Memory B cell (primary cell): ENCODE results near the gene MYCBP2.

Source experiments
- ATAC-seq: fragments of 150-1000 bp; cut with Tn5 transposase; 2 replicates; pipeline ENCODE4 v1.10.0; 2021; ENCODE audit warnings: low read depth, mild to moderate bottlenecking, moderate library complexity
- DNase-seq, 2 donors: peaks; one replicate each; pipeline ENCODE4 v3.0.0; 2022; ENCODE audit warnings: low spot score in 2 of 2
- H3K27ac Mint-ChIP-seq: one replicate; pipeline ENCODE4 v1.8.0; 2022; ENCODE audit warnings: mild to moderate bottlenecking, moderate library complexity, mixed read lengths
- H3K27me3 Mint-ChIP-seq: one replicate; pipeline ENCODE4 v1.8.0; 2022; ENCODE audit warnings: mixed read lengths
- H3K36me3 Mint-ChIP-seq: one replicate; pipeline ENCODE4 v1.8.0; 2022; ENCODE audit warnings: mild to moderate bottlenecking, mixed read lengths
- H3K4me1 Mint-ChIP-seq: one replicate; pipeline ENCODE4 v1.8.0; 2022; ENCODE audit warnings: mixed read lengths
- H3K4me3 Mint-ChIP-seq: one replicate; pipeline ENCODE4 v1.8.0; 2022; ENCODE audit warnings: mild to moderate bottlenecking, moderate library complexity, mixed read lengths
- H3K9me3 Mint-ChIP-seq: one replicate; pipeline ENCODE4 v1.8.0; 2022; ENCODE audit warnings: mixed read lengths

MYCBP2 gene

GRCh38 chr13:77190349-77190958 lies 136.4 kb downstream of the MYCBP2 start:
- DNase-seq (no peak), ATAC-seq (no peak)
- H3K27me3 Mint-ChIP-seq = no peaks in the 10 kb centered on the region
- H3K36me3 Mint-ChIP-seq = peaks cover 30% of the 10 kb centered on the region
- peaks cover 4% of the 10 kb centered on the region for H3K4me1 Mint-ChIP-seq
- H3K27ac Mint-ChIP-seq = peak overlapping the region; percentile 17
- no peak overlapping the region for H3K4me3 Mint-ChIP-seq
- H3K9me3 Mint-ChIP-seq = no peaks in the 10 kb centered on the region

GRCh38 chr13:77185721-77186120 lies 141.2 kb downstream of the MYCBP2 start:
- peak overlapping the region; percentile 75 for H3K27ac Mint-ChIP-seq
- H3K36me3 Mint-ChIP-seq = peaks cover 24% of the 10 kb centered on the region
- H3K4me1 Mint-ChIP-seq = peaks cover 10% of the 10 kb centered on the region
- DNase-seq (no peak), ATAC-seq (no peak)
- H3K9me3 Mint-ChIP-seq = no peaks in the 10 kb centered on the region
- H3K27me3 Mint-ChIP-seq = no peaks in the 10 kb centered on the region
- H3K4me3 Mint-ChIP-seq = no peak overlapping the region

GRCh38 chr13:77184455-77184854 lies 142.4 kb downstream of the MYCBP2 start:
- Mint-ChIP-seq H3K27ac (peak overlapping the region; percentile 77), H3K36me3 (peaks cover 26% of the 10 kb centered on the region), H3K9me3 (no peaks in the 10 kb centered on the region), H3K4me3 (no peak overlapping the region), H3K27me3 (no peaks in the 10 kb centered on the region), H3K4me1 (peaks cover 10% of the 10 kb centered on the region)
- peak; percentile 16 to 51 for DNase-seq
- peak; percentile 98 for ATAC-seq

GRCh38 chr13:77180011-77180410 lies 146.9 kb downstream of the MYCBP2 start:
- Mint-ChIP-seq H3K27me3 (no peaks in the 10 kb centered on the region), H3K36me3 (peaks cover 21% of the 10 kb centered on the region), H3K4me3 (no peak overlapping the region), H3K9me3 (no peaks in the 10 kb centered on the region), H3K27ac (peak overlapping the region; percentile 22), H3K4me1 (peaks cover 6% of the 10 kb centered on the region)
- DNase-seq = no peak
- no peak for ATAC-seq

GRCh38 chr13:77177646-77178045 lies 149.2 kb downstream of the MYCBP2 start:
- Mint-ChIP-seq H3K27me3 (no peaks in the 10 kb centered on the region), H3K27ac (no peak overlapping the region), H3K4me3 (no peak overlapping the region), H3K4me1 (no peaks in the 10 kb centered on the region), H3K9me3 (no peaks in the 10 kb centered on the region), H3K36me3 (peaks cover 20% of the 10 kb centered on the region)
- DNase-seq (no peak), ATAC-seq (no peak)

- ATAC-seq (no peak), DNase-seq (no peak)
- Mint-ChIP-seq H3K9me3 (no peaks in the 10 kb centered on the region), H3K4me3 (no peak overlapping the region), H3K27ac (no peak overlapping the region), H3K36me3 (peaks cover 21% of the 10 kb centered on the region), H3K4me1 (no peaks in the 10 kb centered on the region), H3K27me3 (no peaks in the 10 kb centered on the region)
Observed at GRCh38 chr13:77176350-77176749, 150.5 kb downstream of the MYCBP2 start.

GRCh38 chr13:77172650-77173049 lies 154.2 kb downstream of the MYCBP2 start:
- Mint-ChIP-seq H3K36me3 (peaks cover 27% of the 10 kb centered on the region), H3K4me1 (no peaks in the 10 kb centered on the region), H3K27me3 (no peaks in the 10 kb centered on the region), H3K27ac (peak overlapping the region; percentile 51), H3K4me3 (no peak overlapping the region), H3K9me3 (no peaks in the 10 kb centered on the region)
- ATAC-seq (no peak), DNase-seq (no peak)

GRCh38 chr13:77171451-77171850 lies 155.4 kb downstream of the MYCBP2 start:
- no peaks in the 10 kb centered on the region for H3K9me3 Mint-ChIP-seq
- DNase-seq (no peak), ATAC-seq (no peak)
- H3K36me3 Mint-ChIP-seq = peaks cover 28% of the 10 kb centered on the region
- no peaks in the 10 kb centered on the region for H3K27me3 Mint-ChIP-seq
- no peaks in the 10 kb centered on the region for H3K4me1 Mint-ChIP-seq
- no peak overlapping the region for H3K4me3 Mint-ChIP-seq
- no peak overlapping the region for H3K27ac Mint-ChIP-seq

- no peak overlapping the region for H3K27ac Mint-ChIP-seq
- DNase-seq (no peak), ATAC-seq (no peak)
- no peaks in the 10 kb centered on the region for H3K4me1 Mint-ChIP-seq
- H3K27me3 Mint-ChIP-seq = no peaks in the 10 kb centered on the region
- no peak overlapping the region for H3K4me3 Mint-ChIP-seq
- no peaks in the 10 kb centered on the region for H3K9me3 Mint-ChIP-seq
- H3K36me3 Mint-ChIP-seq = peaks cover 43% of the 10 kb centered on the region
Observed at GRCh38 chr13:77168237-77168636, 158.7 kb downstream of the MYCBP2 start.

GRCh38 chr13:77150651-77151050 lies 176.2 kb downstream of the MYCBP2 start:
- Mint-ChIP-seq H3K27me3 (no peaks in the 10 kb centered on the region), H3K36me3 (peaks cover 28% of the 10 kb centered on the region), H3K27ac (no peak overlapping the region), H3K4me3 (no peak overlapping the region), H3K9me3 (no peaks in the 10 kb centered on the region), H3K4me1 (peaks cover 2% of the 10 kb centered on the region)
- DNase-seq = no peak
- no peak for ATAC-seq

- ATAC-seq (no peak), DNase-seq (no peak)
- Mint-ChIP-seq H3K9me3 (no peaks in the 10 kb centered on the region), H3K27me3 (no peaks in the 10 kb centered on the region), H3K27ac (peak overlapping the region; percentile 9), H3K4me3 (no peak overlapping the region), H3K36me3 (peaks cover 34% of the 10 kb centered on the region), H3K4me1 (peaks cover 1% of the 10 kb centered on the region)
Observed at GRCh38 chr13:77143431-77143830, 183.5 kb downstream of the MYCBP2 start.

- Mint-ChIP-seq H3K27me3 (no peaks in the 10 kb centered on the region), H3K36me3 (peaks cover 37% of the 10 kb centered on the region), H3K4me1 (no peaks in the 10 kb centered on the region), H3K4me3 (no peak overlapping the region), H3K27ac (no peak overlapping the region), H3K9me3 (no peaks in the 10 kb centered on the region)
- ATAC-seq (no peak), DNase-seq (no peak)
Observed at GRCh38 chr13:77139306-77139705, 187.6 kb downstream of the MYCBP2 start.

- H3K9me3 Mint-ChIP-seq = no peaks in the 10 kb centered on the region
- H3K4me3 Mint-ChIP-seq = no peak overlapping the region
- H3K27me3 Mint-ChIP-seq = no peaks in the 10 kb centered on the region
- peaks cover 1% of the 10 kb centered on the region for H3K4me1 Mint-ChIP-seq
- ATAC-seq (no peak), DNase-seq (no peak)
- H3K27ac Mint-ChIP-seq = no peak overlapping the region
- H3K36me3 Mint-ChIP-seq = peaks cover 38% of the 10 kb centered on the region
Observed at GRCh38 chr13:77138813-77139212, 188.1 kb downstream of the MYCBP2 start.

- DNase-seq = no peak
- Mint-ChIP-seq H3K4me3 (no peak overlapping the region), H3K36me3 (peaks cover 46% of the 10 kb centered on the region), H3K4me1 (peaks cover 4% of the 10 kb centered on the region), H3K27ac (peak overlapping the region; percentile 33), H3K9me3 (no peaks in the 10 kb centered on the region), H3K27me3 (no peaks in the 10 kb centered on the region)
- ATAC-seq = no peak
Observed at GRCh38 chr13:77136902-77137420, 189.9 kb downstream of the MYCBP2 start.

GRCh38 chr13:77124423-77124822 lies 202.5 kb downstream of the MYCBP2 start:
- H3K27me3 Mint-ChIP-seq = no peaks in the 10 kb centered on the region

More at GRCh38 chr13:77124423-77124822, 202.5 kb downstream of the MYCBP2 start:
- Mint-ChIP-seq H3K9me3 (no peaks in the 10 kb centered on the region), H3K36me3 (peaks cover 16% of the 10 kb centered on the region), H3K4me3 (no peak overlapping the region), H3K27ac (no peak overlapping the region), H3K4me1 (peaks cover 3% of the 10 kb centered on the region)
- DNase-seq (no peak), ATAC-seq (no peak)
